K562 (cell line): ENCODE results near the gene RGS7. TPM values are rescaled to one million over a fixed set of nuclear protein-coding genes. Genes with fewer than 3 reads are reported as not detected.

ENCODE experiments used
- ATAC-seq: fragments of 200-7000 bp; cut with Tn5 transposase; 3 replicates; pipeline ENCODE4 v1.9.1; 2020; ENCODE audit warnings: moderate library complexity
- BruUV-seq: library from RNA; stranded (reverse); fragments of 400-500 nt; replicated peaks from 2 replicates; lab custom pipeline; 2021; lab: Mats Ljungman, UMichigan
- CTCF ChIA-PET: fragments of 300-600 bp; formaldehyde crosslinking; extraction: SDS; loops from one replicate; lab custom pipeline; 2021; ENCODE audit warnings: low intra/inter-chr PET ratio; lab: Yijun Ruan, JAX
- POLR2A ChIA-PET: fragments of 300-600, 350-650 bp; sonication (Branson Sonifier 250); formaldehyde crosslinking; extraction: SDS; loops from one replicate; lab custom pipeline; 2021; ENCODE audit warnings: antibody characterized with exemption, inconsistent platforms; lab: Yijun Ruan, JAX
- DNase-seq, 4 experiments: peaks; one replicate each; pipeline versions ENCODE4 v3.0.0 to v3.0.0-alpha.2; 2011 to 2018; ENCODE audit warnings: low spot score in 3 of 4, mixed read lengths in 3 of 4; ENCODE audit errors: extremely low read depth in 1 of 4
- FAIRE-seq: peaks from 2 replicates; lab custom pipeline; 2011; peaks lifted over from hg19 to GRCh38; lab: Jason Lieb, UNC
- H2AFZ ChIP-seq: 2 replicates; pipeline ENCODE4 v1.6.0; 2011; ENCODE audit warnings: low read depth, low read length, control low read depth, inconsistent platforms
- H3K27ac ChIP-seq: fragments of 200-600 bp; 3 replicates; pipeline ENCODE4 v1.8.0; 2011; ENCODE audit warnings: low read depth, mild to moderate bottlenecking, control low read depth, inconsistent platforms, low read length, moderate library complexity, mixed read lengths; ENCODE audit errors: extremely low read depth
- H3K27me3 ChIP-seq, 2 experiments: fragments of 300-600 bp in 1 of 2; 2 replicates in 1 of 2; 3 replicates in 1 of 2; pipeline versions ENCODE4 v1.6.0 to v1.8.0; 2011; ENCODE audit warnings: inconsistent platforms in 2 of 2, low read length in 2 of 2, mild to moderate bottlenecking in 1 of 2, mixed read lengths in 1 of 2, moderate library complexity in 1 of 2; ENCODE audit not compliant: control insufficient read depth in 2 of 2, insufficient read depth in 2 of 2
- H3K36me3 ChIP-seq: fragments of 300-600 bp; 3 replicates; pipeline ENCODE4 v1.8.0; 2011; ENCODE audit warnings: mild to moderate bottlenecking, low read length, inconsistent platforms; ENCODE audit not compliant: control insufficient read depth, insufficient read depth
- H3K4me1 ChIP-seq, 2 experiments: fragments of 200-600 bp in 1 of 2; replicated peaks in 1 of 2; 2 replicates in 1 of 2; 3 replicates in 1 of 2; pipeline versions ENCODE4 v1.5.1 to v1.8.0; 2011; ENCODE audit warnings: inconsistent platforms in 2 of 2, low read length in 2 of 2, mild to moderate bottlenecking in 1 of 2, mixed read lengths in 1 of 2, moderate library complexity in 1 of 2; ENCODE audit not compliant: control insufficient read depth in 2 of 2, insufficient read depth in 2 of 2
- H3K4me2 ChIP-seq: 2 replicates; pipeline ENCODE4 v1.6.1; 2011; ENCODE audit warnings: low read length, control low read depth, inconsistent platforms, mixed read lengths; ENCODE audit not compliant: insufficient read depth
- H3K4me3 ChIP-seq: fragments of 200-600 bp; sonication (generic), shearing (Covaris generic); 2 replicates; pipeline ENCODE4 v1.5.1; 2016; ENCODE audit warnings: control low read depth, inconsistent platforms
- H3K79me2 ChIP-seq: fragments of 200-600 bp; 3 replicates; pipeline ENCODE4 v1.8.0; 2011; ENCODE audit warnings: low read length, inconsistent platforms; ENCODE audit not compliant: control insufficient read depth, insufficient read depth
- H3K9ac ChIP-seq, 2 experiments: 2 replicates each; pipeline versions ENCODE4 v1.6.0 to v1.6.1; 2011; ENCODE audit warnings: low read depth in 2 of 2, low read length in 2 of 2, control low read depth in 1 of 2, inconsistent platforms in 1 of 2, mild to moderate bottlenecking in 1 of 2, mixed read lengths in 1 of 2; ENCODE audit not compliant: insufficient read depth in 1 of 2
- H3K9me1 ChIP-seq: one replicate; pipeline ENCODE4 v1.6.0; 2011; ENCODE audit warnings: inconsistent platforms, mild to moderate bottlenecking, low read length, moderate library complexity; ENCODE audit not compliant: control insufficient read depth, insufficient read depth
- H3K9me3 ChIP-seq: replicated peaks from 2 replicates; pipeline ENCODE4 v1.5.1; 2011; ENCODE audit warnings: low read depth, low read length, inconsistent platforms; ENCODE audit not compliant: control insufficient read depth, insufficient read depth
- H4K20me1 ChIP-seq: replicated peaks from 2 replicates; pipeline ENCODE4 v1.6.1; 2011; ENCODE audit warnings: low read length, inconsistent platforms, mixed read lengths; ENCODE audit not compliant: control insufficient read depth, insufficient read depth
- C11orf30 ChIP-seq: fragments of 450-650 bp; IDR thresholded peaks from 2 replicates; pipeline ENCODE4 v1.6.1; 2016; ENCODE audit warnings: low read depth, mild to moderate bottlenecking
- DNMT1 ChIP-seq: fragments of 450-650 bp; IDR thresholded peaks from 2 replicates; pipeline ENCODE4 v1.6.1; 2016; ENCODE audit warnings: antibody characterized with exemption, mild to moderate bottlenecking
- ETV6 ChIP-seq, 3 experiments: fragments of 150-350 bp in 1 of 3; sonication (generic) in 1 of 3; formaldehyde crosslinking in 1 of 3; IDR thresholded peaks; 2 replicates each; pipeline versions ENCODE4 v1.6.1 to v1.8.0; 2014 to 2022; ENCODE audit warnings: borderline replicate concordance in 2 of 3, low read depth in 2 of 3, antibody characterized with exemption in 1 of 3, low read length in 1 of 3, mild to moderate bottlenecking in 1 of 3, missing genetic modification reagents in 1 of 3
- GABPB2 ChIP-seq: fragments of 250-450 bp; sonication (Bioruptor Pico); conservative IDR thresholded peaks from 2 replicates; pipeline ENCODE4 v1.5.1; 2021; ENCODE audit warnings: mild to moderate bottlenecking
- GTF2B ChIP-seq: IDR thresholded peaks from 2 replicates; pipeline ENCODE4 v1.6.1; 2011; ENCODE audit not compliant: insufficient read length; ENCODE audit errors: extremely low read depth
- NFE2 ChIP-seq: IDR thresholded peaks from 2 replicates; pipeline ENCODE4 v1.6.1; 2014; ENCODE audit warnings: antibody characterized with exemption, low read depth
- POLR3A ChIP-seq: IDR thresholded peaks from 2 replicates; pipeline ENCODE4 v1.6.1; 2011; ENCODE audit warnings: borderline replicate concordance, mild to moderate bottlenecking, moderate library complexity; ENCODE audit not compliant: insufficient read length, insufficient read depth; ENCODE audit errors: extremely low read depth
- RB1 ChIP-seq: fragments of 450-650 bp; IDR thresholded peaks from 2 replicates; pipeline ENCODE4 v1.6.1; 2017; ENCODE audit warnings: low read depth, mild to moderate bottlenecking
- SMARCA5 ChIP-seq: fragments of 450-650 bp; IDR thresholded peaks from 2 replicates; pipeline ENCODE4 v1.6.1; 2016
- SMARCC2 ChIP-seq: fragments of 450-650 bp; IDR thresholded peaks from 2 replicates; pipeline ENCODE4 v1.6.1; 2017; ENCODE audit warnings: antibody characterized with exemption, moderate library complexity, mild to moderate bottlenecking, low read depth
- ZFP36 ChIP-seq: fragments of 150-350 bp; IDR thresholded peaks from 2 replicates; pipeline ENCODE4 v1.6.1; 2018; ENCODE audit warnings: low read length, low read depth; ENCODE audit not compliant: partially characterized antibody
- ZNF24 ChIP-seq: fragments of 450-650 bp; IDR thresholded peaks from 2 replicates; pipeline ENCODE4 v1.6.1; 2016
- ZNF592 ChIP-seq: fragments of 450-650 bp; IDR thresholded peaks from 2 replicates; pipeline ENCODE4 v1.6.1; 2017; ENCODE audit warnings: antibody characterized with exemption, mild to moderate bottlenecking
- WGBS: fragments of 100-300 bp; shearing (Covaris generic); methylation state at CpG from one replicate; pipeline ENCODE4 v1.1.6; 2016; ENCODE audit warnings: low coverage, mixed read lengths; ENCODE audit not compliant: insufficient coverage; ENCODE audit errors: missing lambda C conversion rate; 5-methylcytosine and 5-hydroxymethylcytosine counted together
- in situ Hi-C: fragments of 300-500 bp; cut with MboI; formaldehyde crosslinking; loops from 4 replicates; pipeline ENCODE4 v1.15.0; 2018; ENCODE audit warnings: inconsistent platforms, mixed read lengths
- intact Hi-C: fragments of 100-400 bp; cut with micrococcal nuclease; formaldehyde crosslinking; loops from 2 replicates; pipeline ENCODE4 v1.14.2; 2022
- polyA plus RNA-seq, 8 experiments: library from polyadenylated mRNA; depleted of rRNA in 4 of 8; stranded (reverse) in 5 of 8; unstranded in 3 of 8; fragments of >200 nt; fragmentation: Nextera tagmentation in 2 of 8; fragmentation: Illumina TruSeq in 1 of 8; extraction: Ambion mirVana in 2 of 8; extraction: Trizol in 1 of 8; gene quantifications; 2 replicates each; pipeline versions ENCODE4 v1.2.1 to v1.2.3, GENCODE V29; 2011 to 2014; ENCODE audit warnings: inconsistent platforms in 1 of 8, missing spikeins in 1 of 8
- total RNA-seq, 7 experiments: library from RNA; depleted of rRNA in 6 of 7; stranded (reverse); fragments of >200 nt in 6 of 7; fragmentation: Illumina TruSeq in 2 of 7; extraction: Trizol in 2 of 7; gene quantifications; 2 replicates each; pipeline versions ENCODE4 v1.2.1 to v1.2.3, GENCODE V29; 2011 to 2021; ENCODE audit warnings: low replicate concordance in 1 of 7

Gene RGS7
- total and polyA plus RNA-seq, 9 of the 15 experiments (the other 6 are each of a cell fraction or from before 2014, with no cell fraction given), result not detected

- Histone ChIP-seq H3K4me3 (no peak overlapping the region), H3K9me3 (peaks cover 3% of the 10 kb centered on the region), H3K27ac (no peak overlapping the region), H3K9ac (no peak overlapping the region), H3K79me2 (no peaks in the 10 kb centered on the region)
- ATAC-seq (no peak), FAIRE-seq (no peak)
- no TSS peak for BruUV-seq
- no peak for TF ChIP-seq ZFP36
- TF ChIP-seq ETV6 (IDR thresholded peaks at IDR 0.05; ENCODE audit: borderline replicate concordance in 1 of 2, low read depth in 2 of 2, low read length in 1 of 2), result no peak
- TF ChIP-seq ETV6 (CRISPR knock-in tag; IDR thresholded peaks at IDR 0.05; ENCODE audit: borderline replicate concordance), result no peak
- no peak for TF ChIP-seq SMARCA5
- no peak for TF ChIP-seq ZNF24
- TF ChIP-seq, all 486 proteins: peak for 0
- in situ Hi-C loops (no loop called here), intact Hi-C loops (no loop called here)
- Histone ChIP-seq H3K4me2 (no peak overlapping the region), H3K27me3 (no peaks in the 10 kb centered on the region), H4K20me1 (no peaks in the 10 kb centered on the region), H2AFZ (no peak overlapping the region), H3K4me1 (no peaks in the 10 kb centered on the region), H3K36me3 (no peaks in the 10 kb centered on the region), H3K9me1 (no peaks in the 10 kb centered on the region)
- WGBS, result 0% methylated on average over 5 of the region's 5 CpGs
- ChIA-PET CTCF (no interaction called here), POLR2A (no interaction called here)
- DNase-seq, result no peak
Observed at GRCh38 chr1:241113557-241113956, 243.4 kb downstream of the RGS7 start.

- H3K79me2 ChIP-seq, result no peaks in the 10 kb centered on the region
- no peak overlapping the region for H3K4me2 ChIP-seq
- CTCF ChIA-PET, result no interaction called here
- no peak overlapping the region for H3K9ac ChIP-seq
- no peak for FAIRE-seq
- H2AFZ ChIP-seq, result no peak overlapping the region
- no TSS peak for BruUV-seq
- H3K9me3 ChIP-seq, result peaks cover 3% of the 10 kb centered on the region; the same call in 1 of the 2 replicates
- H4K20me1 ChIP-seq, result no peaks in the 10 kb centered on the region
- H3K27ac ChIP-seq, result no peak overlapping the region
- ATAC-seq, result no peak
- intact Hi-C loops (no loop called here), in situ Hi-C loops (no loop called here)
- H3K36me3 ChIP-seq, result no peaks in the 10 kb centered on the region
- no peaks in the 10 kb centered on the region for H3K4me1 ChIP-seq
- no peaks in the 10 kb centered on the region for H3K27me3 ChIP-seq
- WGBS, result under 1% methylated on average over 7 of the region's 7 CpGs
- DNase-seq, result no peak
- POLR2A ChIA-PET, result no interaction called here
- no peak overlapping the region for H3K4me3 ChIP-seq
- no peaks in the 10 kb centered on the region for H3K9me1 ChIP-seq
- TF ChIP-seq GTF2B (no peak), ZNF592 (no peak), POLR3A (no peak), NFE2 (no peak), RB1 (no peak), C11orf30 (no peak), SMARCC2 (no peak), GABPB2 (CRISPR knock-in tag) (no peak), DNMT1 (no peak)
Observed at GRCh38 chr1:241109039-241109438, 248.0 kb downstream of the RGS7 start.
